Liver (tissue), 9 donors: ENCODE measurements around the gene CES1. TPM values are rescaled to one million over a fixed set of nuclear protein-coding genes. Genes with fewer than 3 reads are reported as not detected.
"Not testable (repeated sequence)": the region's sequence is repeated elsewhere in the genome, so short reads cannot be mapped to it uniquely, and the experiment has no call there.

Experiments
- DNase-seq: peaks from one replicate; pipeline ENCODE4 v3.0.0-alpha.2; 2017; ENCODE audit warnings: low spot score
- H3K27ac ChIP-seq, 2 donors: one replicate each; pipeline ENCODE4 v1.7.0; 2013; ENCODE audit warnings: inconsistent platforms in 2 of 2, low read length in 2 of 2, control low read depth in 1 of 2, low read depth in 1 of 2, mild to moderate bottlenecking in 1 of 2
- H3K27me3 ChIP-seq, 4 donors: one replicate each; pipeline versions ENCODE4 v1.6.1 to v1.7.0; 2013; ENCODE audit warnings: low read length in 3 of 4, inconsistent platforms in 1 of 4, mild to moderate bottlenecking in 1 of 4, moderate library complexity in 1 of 4; ENCODE audit not compliant: control insufficient read depth in 4 of 4, insufficient read depth in 4 of 4
- H3K36me3 ChIP-seq, 4 donors: one replicate each; pipeline versions ENCODE4 v1.6.1 to v1.7.0; 2013; ENCODE audit warnings: low read length in 3 of 4, mild to moderate bottlenecking in 3 of 4, low read depth in 1 of 4, moderate library complexity in 1 of 4; ENCODE audit not compliant: control insufficient read depth in 4 of 4, insufficient read depth in 3 of 4
- H3K4me1 ChIP-seq, 4 donors: one replicate each; pipeline versions ENCODE4 v1.6.1 to v1.7.0; 2013; ENCODE audit warnings: low read length in 3 of 4, mild to moderate bottlenecking in 3 of 4, moderate library complexity in 1 of 4; ENCODE audit not compliant: control insufficient read depth in 4 of 4, insufficient read depth in 4 of 4
- H3K4me3 ChIP-seq, 3 donors: one replicate each; pipeline versions ENCODE4 v1.6.1 to v1.7.0; 2013; ENCODE audit warnings: low read length in 3 of 3, control low read depth in 1 of 3, low read depth in 1 of 3, mild to moderate bottlenecking in 1 of 3
- H3K9ac ChIP-seq, 2 donors: one replicate each; pipeline ENCODE4 v1.7.0; 2013; ENCODE audit warnings: low read length in 2 of 2, mild to moderate bottlenecking in 2 of 2, moderate library complexity in 2 of 2, control low read depth in 1 of 2, low read depth in 1 of 2
- H3K9me3 ChIP-seq, 4 donors: one replicate each; pipeline versions ENCODE4 v1.6.1 to v1.7.0; 2013; ENCODE audit warnings: low read length in 3 of 4; ENCODE audit not compliant: control insufficient read depth in 4 of 4
- ATF3 ChIP-seq: IDR thresholded peaks from 2 replicates; pipeline ENCODE4 v1.6.1; 2016; ENCODE audit warnings: antibody characterized with exemption
- EGR1 ChIP-seq, 2 donors: IDR thresholded peaks; 2 replicates each; pipeline ENCODE4 v1.6.1; 2016 to 2018; ENCODE audit warnings: antibody characterized with exemption in 2 of 2, low read depth in 2 of 2
- FOXA1 ChIP-seq: IDR thresholded peaks from 2 replicates; pipeline ENCODE4 v1.6.1; 2016; ENCODE audit warnings: antibody characterized with exemption
- FOXA2 ChIP-seq: IDR thresholded peaks from 2 replicates; pipeline ENCODE4 v1.6.1; 2016; ENCODE audit warnings: antibody characterized with exemption
- GABPA ChIP-seq, 2 donors: IDR thresholded peaks in 1 of 2; conservative IDR thresholded peaks in 1 of 2; 2 replicates each; pipeline ENCODE4 v1.6.1; 2016; ENCODE audit warnings: antibody characterized with exemption in 2 of 2, mild to moderate bottlenecking in 1 of 2, moderate library complexity in 1 of 2
- HNF4A ChIP-seq, 2 donors: conservative IDR thresholded peaks; 2 replicates each; pipeline ENCODE4 v1.6.1; 2016; ENCODE audit warnings: antibody characterized with exemption in 2 of 2, mild to moderate bottlenecking in 2 of 2
- HNF4G ChIP-seq: IDR thresholded peaks from 2 replicates; pipeline ENCODE4 v1.6.1; 2016; ENCODE audit warnings: antibody characterized with exemption
- JUND ChIP-seq, 2 donors: IDR thresholded peaks; 2 replicates each; pipeline ENCODE4 v1.6.1; 2016; ENCODE audit warnings: antibody characterized with exemption in 2 of 2
- NR2F2 ChIP-seq: IDR thresholded peaks from 2 replicates; pipeline ENCODE4 v1.6.1; 2016; ENCODE audit warnings: antibody characterized with exemption
- RAD21 ChIP-seq, 2 donors: IDR thresholded peaks; 2 replicates each; pipeline ENCODE4 v1.6.1; 2016; ENCODE audit warnings: antibody characterized with exemption in 2 of 2, mild to moderate bottlenecking in 2 of 2
- REST ChIP-seq: IDR thresholded peaks from 2 replicates; pipeline ENCODE4 v1.6.1; 2016; ENCODE audit warnings: antibody characterized with exemption, mild to moderate bottlenecking
- RXRA ChIP-seq, 2 donors: IDR thresholded peaks; 2 replicates each; pipeline ENCODE4 v1.6.1; 2017 to 2018; ENCODE audit warnings: antibody characterized with exemption in 2 of 2, mild to moderate bottlenecking in 1 of 2
- SP1 ChIP-seq: IDR thresholded peaks from 2 replicates; pipeline ENCODE4 v1.6.1; 2018; ENCODE audit warnings: antibody characterized with exemption, mild to moderate bottlenecking
- TAF1 ChIP-seq: conservative IDR thresholded peaks from 2 replicates; pipeline ENCODE4 v1.6.1; 2016; ENCODE audit warnings: antibody characterized with exemption, mild to moderate bottlenecking
- YY1 ChIP-seq: IDR thresholded peaks from 2 replicates; pipeline ENCODE4 v1.6.1; 2016; ENCODE audit warnings: antibody characterized with exemption, mild to moderate bottlenecking
- WGBS: extraction: QIAGEN DNeasy Blood & Tissue Kit; methylation state at CpG from one replicate; pipeline ENCODE4 v1.1.7; 2013; 5-methylcytosine and 5-hydroxymethylcytosine counted together
- polyA plus RNA-seq, 2 donors: library from polyadenylated mRNA; stranded (reverse) in 1 of 2; unstranded in 1 of 2; fragments of 200-250 nt in 1 of 2; fragments of >200 nt in 1 of 2; fragmentation: Nextera tagmentation in 1 of 2; extraction: Ambion mirVana in 1 of 2; gene quantifications; one replicate each; pipeline versions ENCODE4 v1.2.1 to v1.2.3, GENCODE V29; 2013 to 2015
- total RNA-seq, 2 donors: library from RNA; depleted of rRNA; stranded (reverse); fragments of >200 nt; gene quantifications; one replicate each; pipeline ENCODE4 v1.2.3, GENCODE V29; 2014
- TF ChIP-seq, protein P1 (sequence below): IDR thresholded peaks from 2 replicates; pipeline ENCODE4 v1.6.1; 2016; ENCODE audit warnings: antibody characterized with exemption
- TF ChIP-seq, protein P2 (sequence below): IDR thresholded peaks from 2 replicates; pipeline ENCODE4 v1.6.1; 2016; ENCODE audit warnings: antibody characterized with exemption
- TF ChIP-seq, protein P3 (sequence below): fragments of 150-350 bp; IDR thresholded peaks from 2 replicates; pipeline ENCODE4 v1.5.1; 2017; ENCODE audit warnings: improper control_type of control experiment, low read depth, low read length; ENCODE audit not compliant: missing input control
- donor health status: healthy.
- donor health status: healthy.
- donor health status: healthy.
- donor health status: healthy.
- donor health status: healthy.

The CES1 gene
- total and polyA plus RNA-seq, 4 donors = 8.4 to 1,773 (median 546) TPM

DNA sequence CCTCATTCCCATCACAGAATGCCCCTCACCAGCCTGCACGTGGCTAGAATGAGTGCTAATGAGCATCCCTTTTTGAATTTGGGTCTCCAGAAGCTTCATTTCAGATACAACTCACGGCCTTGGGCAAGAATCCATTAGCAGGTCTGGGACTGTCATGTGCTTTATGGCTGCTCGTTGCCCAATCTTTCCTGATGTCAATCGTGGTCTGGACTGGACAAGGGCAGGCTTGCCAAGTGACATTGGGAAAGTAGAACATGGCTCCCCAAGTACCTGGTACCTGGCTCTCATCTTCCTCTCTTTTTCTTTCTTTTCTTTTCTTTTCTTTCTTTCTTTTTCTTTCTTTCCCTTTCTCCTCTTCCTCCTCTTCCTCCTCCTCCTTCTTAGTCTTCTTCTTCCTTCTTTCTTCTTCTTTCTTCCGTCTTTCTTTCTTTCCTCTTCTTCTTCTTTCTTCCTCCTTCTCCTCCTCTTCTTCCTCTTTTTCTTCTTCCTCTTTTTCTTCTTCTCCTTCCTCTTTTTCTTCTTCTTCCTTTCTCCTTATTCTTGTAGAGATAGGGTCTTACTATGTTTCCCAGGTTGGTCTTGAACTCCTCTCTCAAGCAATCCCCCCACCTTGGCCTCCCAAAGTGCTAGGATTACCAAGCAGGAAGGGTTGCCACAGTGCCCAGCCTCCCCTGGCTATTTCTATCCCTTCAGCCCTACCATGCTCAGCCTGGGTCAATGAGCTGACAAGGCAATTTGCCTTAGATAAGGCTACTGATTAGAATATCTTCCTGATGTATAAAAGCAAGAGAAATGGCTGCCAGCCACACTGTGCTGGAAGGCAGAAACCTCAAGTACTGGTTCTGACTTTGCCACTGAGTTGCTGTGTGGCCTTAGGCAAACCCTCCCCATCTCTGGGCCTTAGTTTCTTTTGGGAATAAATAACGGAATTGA is 75.0 kb downstream of the CES1 start:
- H3K27ac ChIP-seq, H3K9me3 ChIP-seq, DNase-seq, H3K36me3 ChIP-seq, H3K4me3 ChIP-seq, H3K27me3 ChIP-seq, H3K9ac ChIP-seq, H3K4me1 ChIP-seq: not testable (repeated sequence)
- TF ChIP-seq, protein P1, sequence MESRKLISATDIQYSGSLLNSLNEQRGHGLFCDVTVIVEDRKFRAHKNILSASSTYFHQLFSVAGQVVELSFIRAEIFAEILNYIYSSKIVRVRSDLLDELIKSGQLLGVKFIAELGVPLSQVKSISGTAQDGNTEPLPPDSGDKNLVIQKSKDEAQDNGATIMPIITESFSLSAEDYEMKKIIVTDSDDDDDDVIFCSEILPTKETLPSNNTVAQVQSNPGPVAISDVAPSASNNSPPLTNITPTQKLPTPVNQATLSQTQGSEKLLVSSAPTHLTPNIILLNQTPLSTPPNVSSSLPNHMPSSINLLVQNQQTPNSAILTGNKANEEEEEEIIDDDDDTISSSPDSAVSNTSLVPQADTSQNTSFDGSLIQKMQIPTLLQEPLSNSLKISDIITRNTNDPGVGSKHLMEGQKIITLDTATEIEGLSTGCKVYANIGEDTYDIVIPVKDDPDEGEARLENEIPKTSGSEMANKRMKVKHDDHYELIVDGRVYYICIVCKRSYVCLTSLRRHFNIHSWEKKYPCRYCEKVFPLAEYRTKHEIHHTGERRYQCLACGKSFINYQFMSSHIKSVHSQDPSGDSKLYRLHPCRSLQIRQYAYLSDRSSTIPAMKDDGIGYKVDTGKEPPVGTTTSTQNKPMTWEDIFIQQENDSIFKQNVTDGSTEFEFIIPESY = peak; percentile 44
- TF ChIP-seq FOXA2 (peak; percentile 30), RXRA (IDR thresholded peaks at IDR 0.05) (peak in 1 of 2 donors; percentile 80), EGR1 (IDR thresholded peaks at IDR 0.05; ENCODE audit: low read depth in 2 of 2) (peak in 1 of 2 donors; percentile 59), HNF4A (conservative IDR thresholded peaks at IDR 0.05) (peak; percentile 19 to 74), YY1 (peak; percentile 93)
- TF ChIP-seq, protein P2, sequence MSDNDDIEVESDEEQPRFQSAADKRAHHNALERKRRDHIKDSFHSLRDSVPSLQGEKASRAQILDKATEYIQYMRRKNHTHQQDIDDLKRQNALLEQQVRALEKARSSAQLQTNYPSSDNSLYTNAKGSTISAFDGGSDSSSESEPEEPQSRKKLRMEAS = peak; percentile 59
- 38% methylated on average over 6 of the region's 6 CpGs for WGBS

DNA sequence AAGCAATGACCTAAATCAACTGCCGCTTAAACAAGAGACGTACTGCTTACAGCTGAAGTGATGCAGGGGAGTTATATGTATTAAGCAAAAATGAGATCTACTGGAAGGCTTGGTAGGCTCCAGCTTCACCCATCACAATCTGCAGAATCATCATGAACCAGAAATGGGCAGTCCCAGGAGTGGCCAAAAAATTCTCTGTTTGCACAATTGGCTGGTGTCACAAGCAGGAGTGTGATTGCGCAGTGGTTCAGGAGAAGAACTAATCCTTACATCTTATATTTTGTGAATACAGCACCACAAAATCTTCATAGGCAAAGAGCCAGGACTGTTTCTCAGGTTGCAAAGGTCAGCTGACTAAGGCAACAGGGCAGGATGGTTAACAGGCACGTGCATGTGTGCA is 75.9 kb downstream of the CES1 start:
- TF ChIP-seq ATF3 (no peak), JUND (IDR thresholded peaks at IDR 0.05) (peak in 1 of 2 donors; percentile 0), NR2F2 (no peak), GABPA (IDR thresholded peaks at IDR 0.05 in 1 of 2, conservative IDR thresholded peaks at IDR 0.05 in 1 of 2) (no peak), TAF1 (no peak), HNF4G (no peak), EGR1 (IDR thresholded peaks at IDR 0.05; ENCODE audit: low read depth in 2 of 2) (no peak), RXRA (IDR thresholded peaks at IDR 0.05) (peak in 1 of 2 donors; percentile 26), REST (no peak), SP1 (no peak), YY1 (no peak), FOXA1 (no peak), RAD21 (IDR thresholded peaks at IDR 0.05) (no peak), FOXA2 (no peak), HNF4A (conservative IDR thresholded peaks at IDR 0.05) (peak in 1 of 2 donors; percentile 30)
- TF ChIP-seq, protein P2 = no peak
- TF ChIP-seq, protein P1 = no peak
- TF ChIP-seq, protein P3, sequence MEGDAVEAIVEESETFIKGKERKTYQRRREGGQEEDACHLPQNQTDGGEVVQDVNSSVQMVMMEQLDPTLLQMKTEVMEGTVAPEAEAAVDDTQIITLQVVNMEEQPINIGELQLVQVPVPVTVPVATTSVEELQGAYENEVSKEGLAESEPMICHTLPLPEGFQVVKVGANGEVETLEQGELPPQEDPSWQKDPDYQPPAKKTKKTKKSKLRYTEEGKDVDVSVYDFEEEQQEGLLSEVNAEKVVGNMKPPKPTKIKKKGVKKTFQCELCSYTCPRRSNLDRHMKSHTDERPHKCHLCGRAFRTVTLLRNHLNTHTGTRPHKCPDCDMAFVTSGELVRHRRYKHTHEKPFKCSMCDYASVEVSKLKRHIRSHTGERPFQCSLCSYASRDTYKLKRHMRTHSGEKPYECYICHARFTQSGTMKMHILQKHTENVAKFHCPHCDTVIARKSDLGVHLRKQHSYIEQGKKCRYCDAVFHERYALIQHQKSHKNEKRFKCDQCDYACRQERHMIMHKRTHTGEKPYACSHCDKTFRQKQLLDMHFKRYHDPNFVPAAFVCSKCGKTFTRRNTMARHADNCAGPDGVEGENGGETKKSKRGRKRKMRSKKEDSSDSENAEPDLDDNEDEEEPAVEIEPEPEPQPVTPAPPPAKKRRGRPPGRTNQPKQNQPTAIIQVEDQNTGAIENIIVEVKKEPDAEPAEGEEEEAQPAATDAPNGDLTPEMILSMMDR = no peak
- no peak overlapping the region for H3K9ac ChIP-seq
- H3K27ac ChIP-seq = no peak overlapping the region
- no peak for DNase-seq
- peaks cover 0 to 6% (median 0%) of the 10 kb centered on the region in 4 donors for H3K9me3 ChIP-seq
- no peaks in the 10 kb centered on the region for H3K27me3 ChIP-seq
- H3K4me1 ChIP-seq = peaks cover 0 to 5% (median 2%) of the 10 kb centered on the region in 4 donors
- no peaks in the 10 kb centered on the region for H3K36me3 ChIP-seq
- 73% methylated on average over 4 of the region's 4 CpGs for WGBS
- no peak overlapping the region for H3K4me3 ChIP-seq
